Erythroblast (primary cell): ENCODE results near the gene OGA.

ENCODE experiments used
- GATA1 ChIP-seq: IDR thresholded peaks from 2 replicates; pipeline ENCODE4 v1.6.1; 2011; ENCODE audit warnings: low read depth, mild to moderate bottlenecking, control low read depth, low read length, moderate library complexity
- POLR2A ChIP-seq: IDR thresholded peaks from 2 replicates; pipeline ENCODE4 v1.6.1; 2011; ENCODE audit warnings: mild to moderate bottlenecking, low read length

DNA sequence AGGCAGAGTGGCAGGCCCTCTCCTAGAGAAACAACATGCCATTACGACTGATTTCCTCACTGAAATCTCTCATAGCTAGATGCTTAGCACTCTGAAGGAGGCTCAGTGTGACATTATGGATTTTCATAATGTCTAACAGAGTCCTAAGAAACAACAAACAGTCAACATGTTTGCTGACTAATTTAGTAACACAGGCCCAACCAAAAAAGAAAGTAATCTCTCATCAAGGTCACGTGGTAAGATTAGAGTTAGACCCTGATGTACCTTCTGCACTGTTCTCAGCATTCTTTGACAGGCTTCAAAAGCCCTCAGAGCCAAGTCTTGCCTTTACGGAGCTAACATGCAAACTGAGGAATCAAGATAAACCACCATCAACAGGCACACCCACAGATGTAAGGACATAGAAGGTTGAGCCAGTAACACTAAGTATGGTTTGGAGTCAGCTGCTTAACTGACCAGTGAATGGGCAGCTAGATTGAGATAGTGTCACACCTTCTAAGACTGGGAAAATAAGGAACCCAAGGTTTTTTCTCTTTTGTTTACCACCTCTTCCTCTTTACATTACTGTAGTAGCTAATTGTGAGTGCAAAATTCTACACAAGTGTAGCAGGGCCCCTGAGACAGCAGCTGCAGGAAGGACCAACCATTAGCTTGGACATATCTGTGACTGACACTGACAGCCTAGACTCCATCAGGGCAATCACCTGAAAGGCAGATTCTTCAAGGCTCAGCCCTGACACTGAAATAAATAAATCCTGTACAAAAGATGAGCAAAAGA is 40.7 kb upstream of the OGA start:
- TF ChIP-seq POLR2A (no peak), GATA1 (no peak)
